ENCODE data around the gene KCNA10.
A peak's percentile ranks its signal among the peaks of the same experiment; 100 is the strongest.

Gene KCNA10

DNA sequence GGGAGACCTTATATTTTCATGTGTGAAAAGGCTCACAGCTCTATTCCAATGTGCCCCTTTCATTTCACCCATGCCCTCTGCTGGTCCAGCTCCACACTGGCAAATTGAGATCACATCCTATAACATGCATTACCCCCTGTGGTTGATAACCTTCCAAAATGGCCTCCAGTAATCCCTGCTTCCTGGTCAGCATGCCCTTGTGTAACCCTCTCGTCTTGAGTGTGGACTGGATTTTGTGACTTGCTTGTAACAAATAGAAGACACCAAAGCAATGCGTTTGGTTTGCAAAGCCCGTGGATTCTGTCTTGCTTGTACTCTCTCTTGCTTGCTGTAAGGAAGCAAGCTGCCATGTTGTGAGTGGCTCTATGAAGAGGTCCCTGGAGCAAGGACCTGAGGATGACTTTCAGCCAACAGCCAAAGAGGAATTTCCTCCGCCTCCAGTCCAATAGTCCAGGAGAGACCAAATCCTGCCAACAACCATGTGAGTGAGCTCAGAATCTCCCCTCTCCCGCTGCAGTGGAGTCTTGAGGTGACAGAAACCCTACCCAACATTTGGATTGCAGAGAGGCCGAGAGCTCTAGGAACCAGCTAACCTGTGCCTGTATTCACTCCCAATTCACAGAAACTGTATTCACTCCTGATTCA is 17.4 kb downstream of the KCNA10 start:
- no peak for DNase-seq (ENCODE audit: low spot score)
- FAIRE-seq: no peak

DNA sequence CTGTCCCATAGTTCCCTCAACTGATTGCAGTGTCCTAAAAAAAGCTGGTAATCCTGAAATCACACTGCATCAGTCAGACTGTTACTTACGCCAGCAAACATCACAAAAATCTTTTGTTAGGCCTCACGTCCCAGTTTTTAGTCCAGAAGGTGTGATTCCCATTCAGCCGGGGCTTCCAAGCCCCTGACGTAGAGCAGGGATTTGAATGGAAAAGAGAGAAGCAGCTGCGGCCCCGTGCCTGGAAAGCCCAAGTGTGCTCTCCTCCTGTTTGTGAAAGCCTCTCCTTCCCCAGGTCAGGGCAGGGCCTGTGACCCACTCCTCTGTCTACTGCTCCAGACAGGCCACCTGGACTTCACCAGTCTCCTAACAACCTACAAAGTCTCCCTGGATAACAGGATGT is 20.7 kb downstream of the KCNA10 start:
- DNase-seq (ENCODE audit: low spot score) (no peak), FAIRE-seq (no peak)

DNA sequence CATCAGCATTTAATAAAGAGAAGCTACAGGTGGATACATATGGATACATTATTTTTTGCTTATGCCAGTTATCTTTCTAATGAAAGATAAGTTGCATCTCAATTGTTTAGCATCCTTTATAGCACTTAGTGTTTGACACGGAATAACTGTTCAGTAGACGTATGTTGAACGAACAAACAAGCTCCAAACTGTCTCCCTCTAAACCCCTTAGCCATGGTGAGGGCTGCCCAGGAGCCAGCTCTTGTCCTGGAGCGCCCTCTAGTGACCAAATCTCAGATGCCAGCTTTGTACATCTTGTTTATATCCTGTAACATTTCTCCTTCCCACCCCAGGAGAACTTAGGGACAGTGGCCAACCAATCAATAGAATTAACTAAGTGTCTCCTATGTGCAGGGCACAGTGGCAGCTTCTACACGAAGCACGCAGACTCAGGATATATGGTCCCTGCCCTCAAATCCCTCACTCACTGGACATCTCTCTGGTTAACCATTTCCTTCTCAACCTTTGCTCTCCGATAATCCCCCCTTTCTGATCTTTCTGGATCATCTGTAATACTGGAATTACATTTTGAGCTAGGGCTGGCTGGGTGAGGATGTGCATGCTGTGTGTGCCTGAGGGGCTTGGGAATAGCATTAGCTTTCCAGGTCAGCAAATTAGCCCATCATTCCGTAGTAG is 22.9 kb downstream of the KCNA10 start:
- DNase-seq (ENCODE audit: low spot score) (peak; percentile 88), FAIRE-seq (no peak)

DNA sequence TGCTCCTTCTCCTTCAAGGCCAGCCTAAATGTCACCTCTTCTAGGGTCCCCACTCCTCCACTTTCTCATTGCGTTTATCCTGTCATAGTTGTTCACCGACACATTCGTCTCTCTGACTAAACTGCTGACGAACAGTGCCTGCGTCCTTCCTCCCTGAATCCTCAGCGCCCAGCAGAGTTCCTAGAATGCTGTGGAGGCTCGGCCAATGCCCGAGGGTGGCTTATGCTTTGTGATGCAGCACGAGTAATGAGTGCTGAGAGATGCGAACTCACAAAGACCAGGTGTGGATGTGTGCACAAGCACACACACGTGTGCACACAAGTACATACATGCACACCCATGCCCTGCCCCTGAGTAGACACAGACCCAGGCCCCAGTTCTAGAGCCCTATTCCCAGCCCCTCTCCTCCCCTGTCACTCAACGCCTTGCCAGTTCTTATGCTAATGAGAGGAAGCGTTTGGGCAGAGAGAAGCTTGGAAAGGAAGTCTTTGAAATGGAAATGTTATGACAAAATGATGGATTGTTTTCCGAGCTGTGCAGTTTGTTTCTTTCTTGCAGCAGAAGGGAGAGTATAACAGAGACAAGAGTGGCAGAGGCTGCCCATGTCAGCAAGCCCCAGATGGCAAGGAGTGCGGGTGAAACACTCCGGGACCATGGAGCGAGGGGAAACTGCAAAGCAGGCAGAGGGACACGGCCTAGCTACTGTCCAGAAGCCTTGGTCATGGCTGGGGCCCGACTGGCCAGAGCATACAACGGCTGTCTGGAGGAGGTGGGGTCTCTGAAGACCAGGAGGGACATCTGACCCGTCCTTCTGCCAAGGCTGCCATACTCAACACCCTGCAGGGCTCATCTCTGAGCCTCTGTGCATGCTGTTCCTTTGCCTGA is 24.2 kb downstream of the KCNA10 start:
- no peak for DNase-seq (ENCODE audit: low spot score)
- FAIRE-seq: no peak

DNA sequence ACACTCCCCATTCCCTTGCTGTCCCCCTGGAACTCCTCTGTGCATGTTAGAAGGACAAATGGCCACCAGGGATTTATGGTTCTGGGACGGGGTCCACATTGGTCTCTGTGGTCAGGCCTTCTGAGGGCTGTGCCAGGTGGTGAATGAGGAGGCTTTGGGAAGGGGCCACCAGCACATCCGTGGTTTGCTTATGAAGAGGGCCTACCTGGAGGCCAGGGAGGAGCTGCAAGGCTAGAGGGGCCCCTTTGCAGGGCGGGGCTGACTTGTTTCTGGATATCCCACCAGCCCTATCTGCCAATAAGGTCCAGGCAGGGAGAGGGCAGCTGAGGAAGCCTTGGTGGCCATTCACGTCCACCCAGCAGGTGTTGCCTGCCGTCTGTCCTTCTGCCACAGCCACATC is 24.9 kb downstream of the KCNA10 start:
- DNase-seq (ENCODE audit: low spot score) (no peak), FAIRE-seq (no peak)

DNA sequence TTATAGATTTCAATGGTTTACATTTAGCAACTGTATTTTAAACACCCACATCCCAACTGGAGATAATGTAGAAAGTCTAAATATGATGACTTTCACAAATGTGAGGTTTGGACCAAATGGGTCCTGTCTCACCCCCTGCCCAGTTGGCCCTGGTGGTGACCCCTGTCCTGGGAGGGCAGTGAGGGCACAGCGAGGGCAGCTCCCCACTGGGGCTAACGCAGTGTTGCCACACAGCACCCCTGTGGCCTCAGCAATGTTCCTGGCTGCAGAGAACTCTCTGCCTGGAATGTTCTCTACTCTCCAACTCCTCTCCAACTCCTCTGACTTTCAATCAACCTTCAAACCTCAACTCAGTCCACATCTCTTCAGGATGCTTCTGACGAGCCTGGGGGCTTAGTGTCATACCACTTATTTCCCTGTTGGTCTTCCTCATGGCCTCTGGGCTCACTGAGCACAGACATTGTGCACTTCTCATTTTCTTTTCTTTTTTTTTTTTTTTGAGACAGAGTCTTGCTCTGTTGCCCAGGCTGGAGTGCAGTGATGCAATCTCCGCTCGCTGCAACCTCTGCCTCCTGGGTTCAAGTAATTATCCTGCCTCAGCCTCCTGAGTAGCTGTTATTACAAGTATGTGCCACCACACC is 25.8 kb downstream of the KCNA10 start:
- DNase-seq (ENCODE audit: low spot score) (no peak), FAIRE-seq (no peak)

DNA sequence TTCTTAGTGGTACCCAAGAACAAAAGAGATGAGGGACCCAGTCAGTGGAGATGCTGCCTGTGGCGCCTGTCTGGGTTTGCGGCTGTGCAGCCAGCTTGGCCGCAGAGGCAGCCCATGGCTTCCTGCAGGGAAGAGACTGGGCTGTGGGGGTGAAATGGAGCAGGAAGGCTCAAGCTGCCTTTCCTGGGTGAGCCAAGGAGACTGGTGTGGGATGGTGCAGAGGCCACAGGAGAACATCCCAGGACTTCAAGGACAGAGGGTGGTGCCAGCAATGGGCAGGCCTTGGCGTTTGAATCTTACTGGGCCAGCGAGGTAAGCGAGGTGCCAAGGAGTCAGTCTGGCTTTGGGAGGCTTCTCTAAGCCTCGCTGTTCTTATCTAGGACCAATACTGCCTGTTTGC is 26.4 kb downstream of the KCNA10 start:
- DNase-seq (ENCODE audit: low spot score): no peak
- no peak for FAIRE-seq

DNA sequence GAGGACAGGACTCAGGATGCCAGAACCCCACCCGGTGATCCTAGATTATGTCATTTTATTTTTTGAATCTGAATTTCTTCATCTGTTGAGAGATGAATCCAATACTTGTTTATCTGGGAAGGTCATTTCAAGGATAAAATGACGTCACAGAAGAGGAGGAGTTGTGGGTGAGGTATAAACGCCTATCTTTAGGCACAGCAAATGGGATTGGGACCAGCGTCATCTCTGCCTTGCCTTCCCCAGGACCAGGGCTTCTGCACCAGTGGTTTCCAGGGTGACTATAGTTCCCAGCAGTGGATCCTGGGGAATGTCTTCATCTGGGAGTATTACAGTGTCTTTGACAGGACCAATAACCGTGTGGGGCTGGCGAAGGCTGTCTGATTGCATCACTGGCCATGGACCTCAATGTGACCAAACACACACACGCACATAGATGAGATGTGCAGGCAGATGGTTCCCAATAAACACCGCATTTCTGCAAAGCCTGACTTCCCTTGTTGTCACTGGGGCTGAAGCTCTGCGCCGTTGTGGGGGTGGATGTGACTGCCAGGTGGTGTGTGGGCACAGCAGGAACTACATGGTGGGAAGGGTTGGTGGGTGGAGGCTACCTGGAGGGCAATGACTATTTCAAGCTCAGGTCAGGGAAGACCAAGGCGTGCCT is 28.1 kb downstream of the KCNA10 start:
- FAIRE-seq: no peak
- DNase-seq (ENCODE audit: low spot score): no peak

DNA sequence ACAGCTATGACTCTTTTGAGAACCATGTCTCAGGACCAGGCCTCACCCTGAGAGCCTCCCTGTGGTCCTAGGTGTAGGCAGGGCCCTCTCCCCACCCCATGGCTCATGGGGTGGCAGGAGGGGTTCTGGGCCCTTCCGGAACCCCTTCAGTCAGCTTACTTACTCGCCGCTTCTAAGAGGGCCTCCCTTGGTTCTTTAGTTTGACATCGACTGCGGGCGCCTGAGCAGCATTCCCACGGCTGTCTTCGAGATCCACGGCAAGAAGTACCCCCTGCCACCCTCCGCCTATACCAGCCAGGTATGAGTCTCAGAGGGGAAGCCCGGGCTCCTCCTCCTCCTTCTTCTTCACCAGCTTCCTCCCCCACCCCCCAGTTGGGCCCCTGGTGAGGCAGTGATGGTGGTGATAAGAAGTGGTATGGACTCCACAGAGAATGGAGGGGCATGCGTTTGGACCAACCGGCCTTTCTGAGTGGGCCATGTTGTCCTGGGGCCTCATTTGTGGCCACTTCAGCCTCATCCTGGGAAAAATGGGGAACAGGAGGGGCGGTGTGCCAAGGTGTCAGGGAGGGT is 28.9 kb downstream of the KCNA10 start:
- no peak for DNase-seq (ENCODE audit: low spot score)
- no peak for FAIRE-seq

DNA sequence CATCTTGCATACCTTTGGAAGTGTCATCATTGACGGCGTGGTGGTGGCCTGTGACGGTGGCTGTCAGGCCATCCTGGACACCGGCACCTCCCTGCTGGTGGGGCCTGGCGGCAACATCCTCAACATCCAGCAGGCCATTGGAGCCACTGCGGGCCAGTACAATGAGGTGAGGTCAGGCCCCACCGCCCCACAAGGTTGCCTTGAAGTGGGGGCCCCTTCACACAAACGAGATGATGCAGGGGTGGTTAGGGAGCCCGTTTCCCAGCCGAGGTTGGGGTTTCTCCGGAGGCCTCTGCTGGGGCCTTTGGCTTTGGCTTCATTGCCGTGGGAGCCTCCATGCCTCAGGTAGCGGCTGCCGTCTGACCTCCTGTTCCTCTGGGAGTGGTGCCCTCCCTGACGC is 29.6 kb downstream of the KCNA10 start:
- peak; percentile 67 for FAIRE-seq

DNA sequence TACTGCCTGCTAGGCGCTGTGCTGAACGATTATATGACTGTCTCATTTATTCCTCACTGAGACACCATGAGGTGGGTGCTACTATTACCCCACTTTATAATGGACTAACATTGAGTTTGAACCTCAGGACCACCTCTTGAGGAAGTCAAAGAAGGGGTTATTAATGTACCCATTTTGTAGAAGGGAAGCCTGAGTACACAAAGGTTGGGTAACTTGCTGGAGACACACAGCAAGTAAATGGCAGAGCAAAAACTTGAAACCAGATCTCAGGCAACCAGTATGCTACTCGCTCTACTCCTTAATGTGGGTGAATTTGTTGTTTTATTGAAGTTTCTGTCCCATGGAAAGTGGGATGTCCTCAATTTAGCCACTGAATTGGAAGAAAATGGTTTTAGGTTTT is 30.1 kb downstream of the KCNA10 start:
- FAIRE-seq (no peak), DNase-seq (ENCODE audit: low spot score) (no peak)

More for the DNA sequence above, 29.6 kb downstream of the KCNA10 start:
- DNase-seq (ENCODE audit: low spot score): no peak

DNA sequence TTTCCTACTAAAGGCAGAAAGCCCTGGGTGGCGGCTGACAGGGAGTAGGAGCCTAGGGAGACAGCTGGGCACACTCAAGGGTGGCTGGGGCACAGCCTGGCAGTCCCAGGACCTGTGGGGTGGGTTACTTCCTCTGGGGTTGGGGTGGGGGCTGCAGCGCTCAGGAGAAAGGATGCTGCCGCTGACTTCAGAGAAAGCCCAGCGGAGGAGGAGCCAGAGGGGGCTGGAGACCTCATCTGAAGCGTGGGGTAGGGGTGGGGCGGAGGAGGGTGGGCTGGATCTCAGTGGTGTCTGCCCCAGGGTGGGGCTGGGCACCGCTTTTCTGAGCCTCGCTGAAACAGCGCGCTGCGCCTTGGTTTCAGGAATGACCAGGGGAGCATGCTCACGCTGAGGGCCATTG is 30.8 kb downstream of the KCNA10 start:
- FAIRE-seq: no peak
- DNase-seq (ENCODE audit: low spot score): no peak

DNA sequence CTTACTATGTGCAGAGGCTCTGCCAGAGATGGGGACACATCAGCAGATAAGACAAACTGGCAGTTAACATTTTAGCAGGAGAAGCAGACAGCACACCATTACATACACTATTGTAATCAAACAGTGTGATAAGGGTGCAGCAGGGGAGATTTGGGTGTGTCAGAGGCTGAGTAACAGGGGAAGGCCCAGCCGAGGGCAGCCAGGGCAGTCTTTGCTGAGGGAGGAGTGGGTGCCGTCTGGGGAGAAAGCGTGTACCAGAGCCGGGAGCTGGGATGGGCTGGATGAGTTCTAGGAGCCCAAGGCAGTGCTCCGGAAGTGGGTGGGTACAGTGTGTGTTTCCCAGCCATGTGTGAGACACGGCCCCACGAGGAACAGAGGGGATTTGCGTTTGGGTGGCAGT is 31.2 kb downstream of the KCNA10 start:
- FAIRE-seq: no peak

DNA sequence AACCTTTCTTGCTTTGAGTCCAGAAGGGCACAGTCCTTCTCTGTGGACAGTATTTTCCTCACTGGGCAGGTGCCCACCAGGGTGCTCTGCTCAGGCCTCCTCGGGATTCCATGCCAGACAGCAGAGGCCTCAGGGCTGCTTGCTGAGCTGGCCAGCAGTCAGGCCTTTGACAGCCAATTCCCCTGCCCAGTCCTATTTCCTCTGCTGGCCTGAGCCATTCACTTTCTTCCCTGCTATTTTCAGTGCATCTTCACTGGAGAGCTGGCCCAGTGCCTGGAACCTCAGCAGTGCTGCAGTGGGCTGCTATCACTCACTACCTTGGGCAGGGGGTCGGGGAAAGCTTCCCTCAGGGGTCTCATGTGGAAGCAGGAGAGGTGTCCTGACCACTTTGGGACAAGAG is 33.2 kb downstream of the KCNA10 start:
- DNase-seq (ENCODE audit: low spot score): no peak
- no peak for FAIRE-seq

More for the DNA sequence above, 31.2 kb downstream of the KCNA10 start:
- no peak for DNase-seq (ENCODE audit: low spot score)

DNA sequence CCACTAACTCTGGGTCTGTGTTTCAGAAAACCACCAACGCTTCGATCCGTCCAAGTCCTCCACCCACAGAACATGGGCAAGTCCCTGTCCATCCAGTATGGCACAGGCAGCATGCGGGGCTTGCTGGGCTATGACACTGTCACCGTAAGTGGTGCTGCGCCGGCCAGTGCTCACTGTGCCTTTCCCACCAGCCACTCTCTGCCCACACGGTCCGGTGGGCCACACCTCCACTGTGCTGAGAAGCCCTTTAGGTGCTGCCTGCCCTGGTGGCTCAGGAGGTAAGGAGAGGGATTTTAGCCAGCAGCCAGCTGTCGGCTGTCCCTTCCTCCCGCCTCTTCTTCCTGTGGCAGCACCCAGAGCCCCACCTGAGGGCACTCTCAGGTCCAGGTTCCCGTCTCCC is 34.2 kb downstream of the KCNA10 start:
- FAIRE-seq (no peak), DNase-seq (ENCODE audit: low spot score) (no peak)

DNA sequence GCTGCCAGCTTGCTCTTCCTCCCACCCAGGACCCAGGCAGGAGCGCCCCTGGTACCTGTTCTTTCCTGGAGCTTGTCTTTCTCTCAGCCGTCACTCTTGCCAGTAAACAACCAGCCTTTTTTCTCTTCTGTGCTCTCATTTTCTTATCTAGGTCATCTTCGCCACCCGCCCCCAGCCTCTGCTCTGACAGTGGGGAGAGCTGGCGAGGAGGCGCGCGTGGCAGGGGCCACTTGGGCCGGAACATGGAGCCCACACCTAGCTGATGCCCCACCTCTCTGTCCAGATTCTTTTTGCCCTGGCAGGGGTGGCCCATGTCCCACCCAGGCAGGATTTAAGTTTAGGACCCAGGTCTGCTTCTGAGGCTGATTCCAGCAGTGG is 35.7 kb downstream of the KCNA10 start:
- FAIRE-seq (no peak), DNase-seq (ENCODE audit: low spot score) (no peak)

DNA sequence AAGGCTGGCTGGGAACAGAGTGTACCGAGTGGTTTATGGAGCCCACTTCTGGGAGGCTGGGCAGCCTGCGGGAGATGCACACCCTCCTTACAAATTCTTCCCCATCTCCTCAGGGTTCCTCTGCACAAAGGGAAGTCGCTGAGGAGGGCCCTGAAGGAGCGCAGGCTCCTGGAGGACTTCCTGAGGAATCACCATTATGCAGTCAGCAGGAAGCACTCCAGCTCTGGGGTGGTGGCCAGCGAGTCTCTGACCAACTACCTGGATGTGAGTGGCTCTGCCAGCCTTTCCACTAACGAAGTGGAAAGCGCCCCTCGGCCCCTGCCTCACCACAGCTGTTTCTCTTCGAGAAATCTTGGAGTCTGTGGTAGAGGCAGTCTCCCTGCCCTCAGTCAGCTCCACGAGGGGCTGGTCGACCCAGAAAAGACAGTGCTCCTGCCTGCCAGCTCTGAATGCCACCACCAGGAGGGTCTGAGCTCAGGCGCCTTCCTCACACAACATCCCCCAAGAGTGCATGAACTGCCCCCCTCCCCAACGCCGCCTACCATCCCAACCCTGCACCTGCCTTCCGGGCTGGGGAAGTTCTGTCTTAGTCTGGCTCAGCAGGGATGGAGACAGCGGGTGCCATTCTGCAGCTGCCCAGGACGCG is 36.2 kb downstream of the KCNA10 start:
- DNase-seq (ENCODE audit: low spot score) (no peak), FAIRE-seq (no peak)

DNA sequence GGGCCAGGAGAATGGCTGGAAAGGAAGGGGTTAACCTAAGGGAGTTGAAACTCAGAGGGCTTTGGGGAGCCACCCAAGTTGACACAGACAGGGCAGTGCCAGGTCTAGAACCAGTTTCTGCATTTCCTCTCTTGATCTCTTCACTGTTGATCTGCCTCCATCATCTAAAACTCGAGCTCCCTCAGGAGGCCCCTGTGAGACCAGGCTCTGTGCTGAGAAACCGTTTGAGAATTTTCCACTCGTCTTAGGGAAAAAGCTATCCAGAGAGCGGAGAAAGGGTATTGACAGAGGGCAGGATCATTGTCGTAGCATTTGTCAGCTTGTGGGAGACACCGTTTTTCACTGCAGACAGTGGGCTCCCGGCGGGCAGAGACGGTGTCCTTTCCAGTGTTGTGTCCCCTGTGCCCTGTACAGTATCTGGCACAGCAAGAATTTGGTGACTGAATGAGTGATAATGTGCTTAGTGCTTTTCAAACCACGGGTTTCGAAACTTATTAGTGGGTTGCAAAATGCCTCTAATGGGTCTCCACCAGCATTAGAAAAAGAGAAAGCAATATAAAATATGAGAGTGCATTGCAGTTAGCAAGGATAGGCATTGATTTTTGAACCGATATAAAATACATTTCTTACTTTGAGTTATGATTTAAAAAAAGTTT is 36.9 kb downstream of the KCNA10 start:
- FAIRE-seq: no peak
- no peak for DNase-seq (ENCODE audit: low spot score)

DNA sequence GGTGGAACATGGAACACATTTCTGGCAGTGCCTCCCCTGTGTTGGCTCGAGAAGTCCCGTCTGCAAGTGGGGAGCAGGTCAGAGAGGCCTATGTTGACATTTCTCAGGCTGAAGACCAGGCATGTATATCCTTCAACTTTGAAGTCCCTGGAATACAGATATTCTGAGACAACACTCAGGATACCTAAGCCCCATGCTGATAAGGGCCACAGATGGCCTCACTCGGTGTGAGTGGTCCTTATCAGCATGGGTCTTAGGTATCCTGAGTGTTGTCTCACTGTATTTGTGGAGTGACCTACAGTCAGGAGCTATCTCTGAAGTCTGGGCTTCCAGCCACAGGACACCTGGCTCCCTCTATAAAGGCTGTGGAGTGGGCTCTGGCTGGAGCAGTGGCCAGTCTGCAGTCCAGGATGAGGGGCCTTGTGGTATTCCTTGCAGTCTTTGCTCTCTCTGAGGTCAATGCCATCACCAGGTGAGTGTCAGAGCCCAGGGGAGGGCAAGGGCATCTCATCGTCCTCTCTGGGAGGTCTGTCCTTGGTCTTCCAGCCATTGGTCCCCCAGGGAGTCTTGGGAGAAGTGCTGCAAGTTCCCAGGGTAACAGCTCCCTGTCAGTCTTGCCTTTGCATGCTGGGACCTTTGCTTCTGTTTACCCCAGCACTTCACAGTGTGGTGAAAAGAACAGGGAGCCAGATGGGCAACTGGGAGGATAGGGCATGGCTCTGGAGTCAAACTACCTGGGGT is 38.4 kb downstream of the KCNA10 start:
- no peak for DNase-seq (ENCODE audit: low spot score)
- FAIRE-seq: no peak
